ENCODE results near the gene ZNF567.
A peak's percentile ranks its signal among the peaks of the same experiment; 100 is the strongest.
"Not testable (repeated sequence)": the region's sequence is repeated elsewhere in the genome, so short reads cannot be mapped to it uniquely, and the experiment has no call there.

Gene ZNF567

DNA sequence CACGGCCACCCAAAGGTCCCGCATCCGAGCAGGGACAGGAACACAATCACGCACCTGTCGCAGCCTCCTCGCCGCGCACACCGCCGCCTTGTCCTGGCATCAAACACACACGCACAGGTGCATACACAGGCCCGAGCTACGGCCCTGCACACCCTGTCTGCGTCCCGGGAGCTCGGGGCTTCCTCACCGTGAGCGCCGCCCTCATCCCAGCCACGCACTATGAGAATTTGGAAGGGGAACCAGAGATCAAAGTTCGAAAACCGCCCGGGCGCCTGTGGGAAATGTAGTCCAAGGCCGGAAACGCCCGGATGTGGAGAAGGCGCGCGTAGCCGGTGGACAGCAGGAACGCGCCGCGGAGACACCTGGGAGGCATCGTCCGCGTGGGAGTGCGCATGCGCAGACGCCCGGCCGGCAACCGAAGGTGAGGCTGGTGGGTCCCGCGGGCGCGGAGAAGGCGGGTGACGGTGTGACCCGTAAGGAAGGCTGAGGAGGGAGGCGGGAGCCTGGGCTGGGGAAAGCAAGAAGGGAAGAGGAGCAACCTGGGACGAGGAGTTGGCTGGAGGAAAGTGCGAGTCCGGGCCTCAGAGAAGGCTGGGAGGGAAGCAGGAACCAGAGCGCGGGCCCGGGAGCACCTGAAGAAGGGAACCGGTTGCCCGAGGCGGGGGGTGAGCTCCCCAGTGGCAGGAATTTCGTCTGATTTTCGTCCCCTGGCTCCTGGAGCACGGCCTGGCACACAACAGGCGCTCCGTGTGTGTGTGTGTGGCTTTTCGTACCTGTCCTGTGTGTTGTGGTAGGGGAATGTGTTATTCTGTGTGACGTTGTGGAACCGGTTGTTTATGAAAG is at the start of gene ZNF567:
TSS of gene ZNF567 (plus strand) at position 399 of the 843 bp plus-strand sequence. CDS start 7,256 bp downstream, outside the sequence.
- DNase-seq (ENCODE audit: low spot score), result peak; percentile 92

DNA sequence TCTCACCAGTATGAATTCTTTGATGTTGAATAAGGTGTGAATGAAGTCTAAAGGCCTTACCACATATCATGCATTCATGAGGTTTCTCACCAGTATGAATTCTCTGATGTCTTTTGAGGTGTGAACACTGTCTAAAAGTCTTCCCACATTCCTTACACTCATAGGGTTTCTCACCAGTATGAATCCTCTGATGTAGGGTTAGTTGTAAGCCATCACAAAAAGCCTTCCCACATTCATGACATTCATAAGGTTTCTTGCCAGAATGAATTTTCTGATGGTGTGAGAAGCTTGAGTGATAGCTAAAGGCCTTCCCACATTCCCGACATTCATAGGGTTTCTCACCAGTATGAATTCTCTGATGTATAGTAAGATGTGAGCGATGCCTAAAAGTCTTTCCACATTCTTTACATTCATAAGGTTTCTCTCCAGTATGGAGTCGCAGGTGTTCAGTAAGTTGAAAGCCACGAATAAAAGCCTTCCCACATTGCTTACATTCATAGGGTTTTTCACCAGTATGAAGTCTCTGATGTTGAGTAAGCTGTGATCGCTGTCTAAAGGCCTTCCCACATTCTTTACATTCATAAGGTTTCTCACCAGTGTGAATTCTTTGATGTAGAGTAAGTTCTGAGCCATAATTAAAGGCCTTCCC is 48.4 kb upstream of the ZNF567 start:
- no peak for DNase-seq (ENCODE audit: low spot score)

DNA sequence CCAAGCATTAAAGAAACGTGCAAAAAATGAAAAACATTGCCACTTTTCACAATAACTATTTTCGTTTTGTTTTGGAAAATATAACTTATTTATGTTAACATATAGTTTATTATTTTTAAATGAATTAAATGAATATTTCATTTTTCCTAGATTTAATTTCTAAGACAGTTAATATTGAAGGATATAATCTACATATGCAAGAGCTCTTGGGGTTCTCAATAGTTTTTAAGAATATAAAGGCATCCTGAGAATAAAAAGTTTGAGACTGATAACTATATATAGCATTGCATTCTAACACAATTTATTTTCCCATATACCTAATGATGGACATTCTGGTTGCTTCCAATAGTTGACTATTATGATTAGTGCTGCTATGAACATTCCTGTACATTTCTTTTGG is 40.7 kb upstream of the ZNF567 start:
- no peak for DNase-seq (ENCODE audit: low spot score)

DNA sequence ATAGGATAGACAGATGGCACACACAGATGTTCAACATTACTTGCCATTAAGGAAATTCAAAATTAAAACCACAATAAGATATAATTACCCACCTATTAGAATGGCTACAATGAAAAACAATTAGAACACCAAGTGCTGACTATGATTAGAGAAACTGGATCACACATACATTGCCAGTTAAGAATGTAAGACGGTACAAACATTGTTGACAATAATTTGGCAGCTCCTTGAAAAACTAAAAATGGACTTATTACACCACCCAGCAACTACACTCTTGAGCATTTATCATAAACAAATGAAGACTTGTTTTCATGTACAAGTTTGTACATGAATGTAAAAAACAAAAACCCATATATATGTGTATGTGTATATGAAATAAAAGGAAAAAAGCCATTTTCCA is 34.5 kb upstream of the ZNF567 start:
- no peak for DNase-seq (ENCODE audit: low spot score)

DNA sequence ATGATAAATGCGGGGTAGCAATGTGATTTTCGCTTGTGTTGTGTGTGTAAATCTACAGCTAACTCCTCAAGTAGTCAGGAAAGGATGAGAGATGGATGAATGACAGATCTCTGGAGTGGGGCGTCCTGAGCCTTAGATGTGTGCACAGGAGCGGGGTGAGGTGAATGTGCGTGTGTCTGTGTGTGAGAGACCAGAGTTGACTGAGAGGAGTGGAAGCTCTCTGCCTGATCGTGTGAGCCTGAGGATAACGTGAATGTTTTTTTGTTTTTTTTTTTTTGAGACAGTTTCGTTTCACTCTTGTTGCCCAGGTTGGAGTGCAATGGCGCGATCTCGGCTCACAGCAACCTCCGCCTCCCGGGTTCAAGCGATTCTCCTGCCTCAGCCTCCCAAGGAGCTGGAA is 21.6 kb upstream of the ZNF567 start:
- no peak for DNase-seq (ENCODE audit: low spot score)

DNA sequence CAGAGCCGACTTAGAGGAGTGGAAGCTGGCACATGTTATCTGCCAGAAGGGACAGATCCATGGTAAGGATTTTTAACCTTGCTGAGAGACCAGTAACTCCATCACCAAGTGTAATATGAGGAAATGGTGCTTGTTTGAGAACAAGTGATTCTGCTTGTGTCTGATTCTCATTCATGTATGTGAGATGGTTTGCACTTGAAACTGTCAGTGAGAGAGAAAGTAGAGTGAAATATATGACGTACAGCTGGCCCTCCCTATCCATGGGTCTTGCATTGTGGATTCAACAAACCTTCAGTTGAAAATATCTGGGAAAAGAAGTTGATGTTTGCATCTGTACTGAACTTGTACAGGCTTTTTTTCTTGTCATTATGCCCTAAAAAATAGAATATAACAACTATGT is 18.8 kb upstream of the ZNF567 start:
- no peak for DNase-seq (ENCODE audit: low spot score)

DNA sequence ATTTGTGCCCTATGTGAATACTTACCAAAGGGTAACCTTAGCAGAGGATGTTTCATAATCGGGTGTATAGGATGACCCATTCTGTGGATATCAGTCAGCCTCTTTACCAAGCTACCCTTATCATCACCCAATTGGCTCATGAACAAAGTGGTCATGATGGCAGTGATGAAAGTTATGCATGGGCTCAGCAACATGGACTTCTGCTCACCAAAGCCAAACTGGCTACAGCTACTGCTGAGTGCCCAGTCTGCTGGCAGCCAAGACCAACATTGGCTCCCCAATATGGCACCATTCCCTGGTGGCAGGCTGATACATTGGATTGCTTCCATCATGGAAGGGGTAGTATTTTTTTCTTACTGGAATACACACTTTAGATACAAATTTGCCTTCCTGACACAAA is 15.0 kb upstream of the ZNF567 start:
- no peak for DNase-seq (ENCODE audit: low spot score)

DNA sequence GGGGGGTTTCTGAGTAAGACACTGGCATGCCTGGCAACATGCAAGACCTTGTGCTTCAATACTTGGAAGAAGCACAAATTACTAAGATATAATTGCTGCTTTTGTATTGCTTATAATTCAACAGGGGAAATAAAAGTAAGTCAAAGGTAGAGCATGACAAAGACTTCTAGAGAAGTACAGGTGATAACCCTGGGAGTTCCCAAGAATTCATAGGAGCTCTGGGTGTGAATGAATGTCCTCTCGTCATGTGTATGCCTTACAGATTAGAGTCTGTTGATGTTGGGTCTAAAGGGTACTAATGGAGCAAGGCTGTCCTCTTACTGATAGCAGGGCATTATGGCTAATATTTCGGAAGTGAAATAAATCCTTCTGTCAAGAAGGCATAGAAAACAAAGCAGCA is 13.2 kb upstream of the ZNF567 start:
- no peak for DNase-seq (ENCODE audit: low spot score)

DNA sequence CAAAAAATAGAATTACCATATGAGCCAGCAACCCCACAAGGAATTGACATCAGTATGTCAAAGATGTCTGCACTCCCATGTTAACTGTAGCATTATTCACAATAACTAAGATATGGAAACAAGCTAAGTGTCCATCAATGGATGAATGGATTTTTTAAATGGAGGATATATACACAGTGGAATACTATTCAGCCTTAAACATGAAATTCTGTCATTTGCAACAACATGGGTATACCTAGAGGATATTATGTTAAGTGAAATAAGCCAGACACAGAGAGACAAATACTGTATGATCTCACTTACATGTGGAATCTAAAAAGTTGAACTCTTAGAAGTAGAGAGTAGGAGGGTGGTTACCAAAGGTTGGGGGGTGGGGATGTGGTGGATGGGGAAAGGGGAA is 8.0 kb upstream of the ZNF567 start:
- no peak for DNase-seq (ENCODE audit: low spot score)

DNA sequence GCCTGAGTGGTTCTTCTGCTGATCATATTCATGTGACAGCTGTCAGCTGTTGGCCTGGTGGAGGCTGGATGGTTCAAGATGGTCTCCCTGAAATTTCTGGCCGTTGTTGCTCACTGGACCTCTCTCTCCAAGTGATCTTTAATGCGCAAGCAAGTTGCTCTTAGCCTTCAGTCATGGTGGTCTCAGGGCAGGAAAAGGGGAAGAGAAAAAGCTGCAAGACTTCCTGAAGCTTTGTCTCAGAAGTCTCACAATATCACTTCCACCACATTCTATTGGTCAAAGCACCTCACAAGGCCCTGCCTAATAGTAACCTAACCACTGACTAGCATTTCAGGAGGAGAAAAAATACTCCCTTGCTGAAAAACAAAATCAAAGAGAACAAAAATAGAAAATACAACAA is 1.6 kb upstream of the ZNF567 start:
- DNase-seq (ENCODE audit: low spot score), result no peak

DNA sequence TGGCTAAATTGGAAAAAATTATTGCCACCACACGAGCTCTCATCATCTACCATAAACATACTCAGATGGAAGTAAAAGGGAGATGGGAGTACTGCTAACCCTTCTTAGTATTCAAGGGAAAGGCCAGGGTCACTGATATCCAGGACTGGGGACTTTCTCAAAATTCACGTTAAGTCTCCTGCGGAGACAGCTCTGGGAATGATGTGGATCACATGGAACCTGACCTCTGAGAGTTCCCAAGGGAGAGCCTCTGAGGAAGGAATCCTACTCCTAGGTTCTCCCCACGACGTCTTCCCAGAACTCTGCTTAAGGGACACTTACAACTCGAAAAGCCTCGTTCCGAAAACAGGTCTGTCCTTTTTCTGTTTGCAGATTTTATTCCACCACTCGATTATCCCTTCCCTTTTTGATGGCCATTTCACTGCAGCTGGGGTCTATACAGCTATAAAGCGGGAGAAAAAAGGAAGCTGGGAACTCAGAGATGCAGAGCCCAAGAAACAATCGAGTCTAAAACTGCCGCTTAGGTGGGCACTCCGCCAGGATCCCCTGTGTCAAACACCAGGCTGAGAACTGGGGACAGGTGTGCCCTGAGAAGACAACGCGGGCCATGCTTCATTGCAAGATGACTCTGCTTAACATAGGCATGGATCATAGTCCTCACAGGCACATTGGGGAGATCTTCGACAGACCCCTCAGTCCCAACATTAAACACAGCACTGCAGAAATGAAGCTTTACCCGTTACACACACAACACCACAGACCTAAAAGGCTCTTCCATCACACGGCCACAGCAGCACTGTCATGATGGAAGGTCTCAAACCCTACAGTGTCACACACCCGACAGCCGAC is 823 bp upstream of the ZNF567 start:
- no peak for DNase-seq (ENCODE audit: low spot score)

DNA sequence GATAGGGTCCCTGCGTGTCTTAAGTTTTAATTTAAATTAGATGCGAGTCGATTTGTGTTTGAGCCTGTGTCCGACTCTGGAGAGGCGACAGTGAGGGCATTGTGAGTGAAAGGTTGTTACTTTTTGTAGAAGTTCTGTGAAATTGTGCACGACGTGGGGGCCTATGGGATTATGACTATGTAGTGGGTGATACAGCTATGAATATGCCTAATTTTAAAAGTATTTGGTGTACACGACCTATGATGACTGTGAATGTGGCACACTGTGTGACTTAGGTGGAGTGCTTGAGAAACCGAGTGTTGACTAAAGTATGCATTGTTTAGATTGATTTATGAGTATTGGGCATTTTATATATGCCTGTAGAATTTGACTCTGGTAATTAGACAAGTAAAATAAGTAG is 646 bp downstream of the ZNF567 start:
- DNase-seq (ENCODE audit: low spot score), result no peak

DNA sequence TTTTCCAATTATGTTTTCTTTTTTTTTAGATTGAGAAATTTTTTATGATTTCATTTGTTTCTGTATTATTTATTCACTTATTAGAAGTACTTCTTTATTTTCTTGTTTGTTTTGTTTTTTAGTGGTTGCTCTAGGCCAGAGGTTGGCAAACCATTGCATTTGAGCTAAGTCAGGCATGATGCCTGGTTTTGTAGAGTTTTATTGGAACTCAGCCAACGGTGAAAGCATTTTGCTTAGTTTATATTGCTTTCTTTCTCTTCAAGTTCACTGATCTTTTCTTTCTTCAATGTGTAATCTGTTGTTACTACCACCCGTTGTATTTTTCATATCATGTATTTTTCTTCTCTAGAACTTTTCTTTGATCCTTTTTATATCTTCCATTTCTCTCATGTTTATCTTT is 19.7 kb downstream of the ZNF567 start:
- no peak for DNase-seq (ENCODE audit: low spot score)

DNA sequence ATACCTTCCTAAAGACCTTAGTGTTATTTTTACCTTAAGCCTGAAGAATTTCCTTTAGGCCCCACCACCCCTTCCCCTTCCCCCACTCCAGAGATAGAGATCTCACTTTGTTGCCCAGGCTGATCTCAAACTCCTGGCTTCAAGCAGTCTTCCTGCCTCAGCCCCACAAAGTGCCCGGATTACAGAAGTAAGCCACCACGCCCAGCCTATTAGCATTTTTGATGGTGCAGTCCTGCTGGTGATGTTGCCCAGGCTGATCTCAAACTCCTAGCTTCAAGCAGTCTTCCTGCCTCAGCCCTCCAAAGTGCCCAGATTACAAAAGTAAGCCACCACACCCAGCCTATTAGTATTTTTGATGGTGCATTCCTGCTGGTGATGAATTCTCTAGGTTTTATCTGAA is 22.0 kb downstream of the ZNF567 start:
- no peak for DNase-seq (ENCODE audit: low spot score)

DNA sequence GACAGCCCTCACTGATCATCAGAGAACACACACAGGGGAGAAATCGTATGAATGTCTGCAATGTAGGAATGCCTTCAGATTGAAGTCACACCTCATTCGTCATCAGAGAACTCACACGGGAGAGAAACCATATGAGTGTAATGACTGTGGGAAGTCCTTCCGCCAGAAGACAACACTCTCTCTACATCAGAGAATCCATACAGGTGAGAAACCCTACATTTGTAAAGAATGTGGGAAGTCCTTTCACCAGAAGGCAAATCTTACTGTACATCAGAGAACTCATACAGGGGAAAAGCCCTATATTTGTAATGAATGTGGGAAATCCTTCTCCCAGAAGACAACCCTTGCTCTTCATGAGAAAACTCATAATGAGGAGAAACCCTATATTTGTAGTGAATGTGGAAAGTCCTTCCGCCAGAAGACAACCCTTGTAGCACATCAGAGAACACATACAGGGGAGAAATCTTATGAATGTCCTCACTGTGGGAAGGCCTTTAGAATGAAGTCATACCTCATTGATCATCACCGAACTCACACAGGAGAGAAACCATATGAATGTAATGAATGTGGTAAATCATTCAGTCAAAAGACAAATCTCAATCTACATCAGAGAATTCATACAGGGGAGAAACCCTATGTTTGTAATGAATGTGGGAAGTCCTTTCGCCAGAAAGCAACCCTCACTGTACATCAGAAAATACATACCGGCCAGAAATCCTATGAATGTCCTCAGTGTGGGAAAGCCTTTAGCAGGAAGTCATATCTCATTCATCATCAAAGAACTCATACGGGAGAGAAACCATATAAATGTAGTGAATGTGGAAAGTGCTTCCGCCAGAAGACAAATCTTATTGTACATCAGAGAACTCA is 32.5 kb downstream of the ZNF567 start:
- DNase-seq (ENCODE audit: low spot score), result no peak

DNA sequence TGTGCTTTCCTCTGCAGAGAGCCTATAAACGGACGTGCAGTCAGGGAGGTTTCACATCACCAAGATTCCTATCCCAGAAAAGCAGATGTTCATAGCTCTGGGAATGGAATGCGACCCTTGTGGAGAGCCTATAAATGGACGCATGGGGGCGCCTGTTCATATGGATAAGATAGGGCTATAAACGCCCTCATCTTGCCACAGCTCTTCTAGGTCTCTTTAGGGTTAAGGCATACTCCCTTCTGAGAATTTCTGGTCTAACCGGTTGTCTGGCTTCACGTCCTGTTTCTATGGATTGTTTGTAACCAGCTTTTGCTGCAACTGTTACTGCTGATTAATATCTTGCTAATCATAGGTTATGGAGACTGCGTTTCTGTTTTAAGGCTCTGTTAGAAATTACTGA is 48.8 kb downstream of the ZNF567 start:
- not testable (repeated sequence) for DNase-seq (ENCODE audit: low spot score)

DNA sequence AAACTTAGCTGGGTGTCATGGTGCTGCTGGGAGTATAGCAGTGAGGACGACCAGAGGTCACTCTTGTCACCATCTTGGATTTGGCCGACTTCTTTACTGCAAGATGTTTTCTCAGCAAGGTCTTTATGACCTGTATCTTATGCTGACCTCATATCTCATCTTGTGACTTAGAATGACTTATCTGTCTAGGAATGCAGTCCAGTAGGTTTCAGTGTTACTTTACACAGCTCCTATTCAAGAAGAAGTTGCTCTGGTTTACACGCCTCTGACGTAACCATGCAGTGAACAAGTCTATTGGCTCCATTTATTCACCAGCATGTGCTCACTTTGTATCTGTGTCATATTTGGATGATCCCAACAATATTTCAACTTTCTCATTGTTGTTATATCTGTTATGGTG is 58.5 kb downstream of the ZNF567 start:
- DNase-seq (ENCODE audit: low spot score), result no peak

DNA sequence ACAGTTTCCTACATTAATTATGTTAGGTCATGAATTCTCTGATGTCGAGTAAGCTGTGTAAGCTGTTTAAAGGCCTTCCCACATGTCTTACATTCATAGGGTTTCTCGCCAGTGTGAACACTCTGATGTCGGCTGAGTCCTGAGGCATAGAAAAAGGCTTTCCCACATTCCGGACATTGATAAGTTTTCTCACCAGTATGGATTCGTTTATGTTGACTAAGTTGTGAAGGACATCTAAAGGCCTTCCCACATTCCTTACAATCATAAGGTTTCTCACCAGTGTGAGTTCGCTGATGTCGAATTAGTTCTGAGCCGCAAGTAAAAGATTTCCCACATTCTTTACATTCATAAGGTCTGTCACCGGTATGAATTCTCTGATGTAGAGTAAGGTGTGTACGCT is 60.3 kb downstream of the ZNF567 start:
- no peak for DNase-seq (ENCODE audit: low spot score)

DNA sequence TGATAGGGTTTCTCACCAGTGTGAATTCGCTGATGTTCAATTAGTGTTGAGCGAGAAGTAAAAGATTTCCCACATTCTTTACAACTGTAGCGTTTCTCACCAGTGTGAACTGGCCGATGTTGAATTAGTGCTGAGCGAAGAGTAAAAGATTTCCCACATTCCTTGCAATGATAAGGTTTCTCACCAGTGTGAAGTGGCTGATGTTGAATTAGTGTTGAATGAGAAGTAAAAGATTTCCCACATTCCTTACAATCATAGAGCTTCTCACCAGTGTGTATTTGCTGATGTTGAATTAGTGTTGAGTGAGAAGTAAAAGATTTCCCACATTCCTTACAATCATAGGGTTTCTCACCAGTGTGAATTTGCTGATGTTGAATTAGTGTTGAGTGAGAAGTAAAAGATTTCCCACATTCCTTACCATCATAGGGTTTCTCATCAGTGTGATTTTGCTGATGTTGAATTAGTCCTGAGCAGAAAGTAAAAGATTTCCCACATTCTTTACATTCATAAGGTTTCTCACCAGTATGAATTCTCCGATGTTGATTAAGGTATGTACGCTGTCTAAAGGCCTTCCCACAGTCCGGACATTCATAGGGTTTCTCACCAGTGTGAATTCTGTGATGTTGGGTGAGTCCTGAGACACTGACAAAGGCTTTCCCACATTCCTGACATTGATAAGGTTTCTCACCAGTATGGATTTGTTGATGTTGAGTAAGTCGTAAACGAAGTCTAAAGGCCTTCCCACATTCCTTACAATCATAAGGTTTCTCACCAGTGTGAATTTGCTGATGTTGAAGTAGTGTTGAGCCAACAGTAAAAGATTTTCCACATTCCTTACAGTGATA is 61.2 kb downstream of the ZNF567 start:
- no peak for DNase-seq (ENCODE audit: low spot score)

DNA sequence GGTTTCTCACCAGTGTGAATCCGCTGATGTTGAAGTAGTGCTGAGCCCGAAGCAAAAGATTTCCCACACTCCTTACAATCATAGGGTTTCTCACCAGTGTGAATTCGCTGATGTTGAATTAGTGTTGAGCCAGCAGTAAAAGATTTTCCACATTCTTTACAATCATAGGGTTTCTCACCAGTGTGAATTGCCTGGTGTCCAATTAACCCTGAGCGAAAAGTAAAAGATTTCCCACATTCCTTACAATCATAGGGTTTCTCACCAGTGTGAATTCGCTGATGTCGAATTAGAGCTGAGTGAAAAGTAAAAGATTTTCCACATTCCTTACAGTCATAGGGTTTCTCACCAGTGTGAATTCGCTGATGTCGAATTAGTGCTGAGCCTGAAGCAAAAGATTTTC is 62.2 kb downstream of the ZNF567 start:
- DNase-seq (ENCODE audit: low spot score), result not testable (repeated sequence)
